NCI-H2227 (cell line): ENCODE data around the gene SVBP.

Experiments
- DNase-seq: peaks from one replicate; lab custom pipeline; 2025; ENCODE audit not compliant: unreplicated experiment; lab: John Stamatoyannopoulos, UW

SVBP gene

GRCh38 chr1:42806593-42806992, 10.6 kb downstream of the SVBP start:
- no peak for DNase-seq

- no peak for DNase-seq
Observed at GRCh38 chr1:42806171-42806570, 11.0 kb downstream of the SVBP start.

GRCh38 chr1:42801832-42802473, 15.2 kb downstream of the SVBP start:
- DNase-seq, result no peak

- no peak for DNase-seq
Observed at GRCh38 chr1:42797979-42798378, 19.2 kb downstream of the SVBP start.

GRCh38 chr1:42797414-42797813, 19.8 kb downstream of the SVBP start:
- no peak for DNase-seq

- DNase-seq, result no peak
Observed at GRCh38 chr1:42793824-42794223, 23.4 kb downstream of the SVBP start.

GRCh38 chr1:42788021-42788420, 29.2 kb downstream of the SVBP start:
- no peak for DNase-seq

GRCh38 chr1:42786097-42786496, 31.1 kb downstream of the SVBP start:
- no peak for DNase-seq

- no peak for DNase-seq
Observed at GRCh38 chr1:42784946-42785693, 32.1 kb downstream of the SVBP start, which contains the start of gene TMEM269. TSS of gene TMEM269 (plus strand) at chr1:42784991. CDS start at chr1:42789894, 4,903 bp downstream.

GRCh38 chr1:42784547-42784945, 32.7 kb downstream of the SVBP start:
- DNase-seq, result no peak

- no peak for DNase-seq
Observed at GRCh38 chr1:42783092-42783491, 34.1 kb downstream of the SVBP start.

GRCh38 chr1:42780176-42780575, 37.0 kb downstream of the SVBP start:
- DNase-seq, result no peak

GRCh38 chr1:42779725-42780124, 37.5 kb downstream of the SVBP start:
- no peak for DNase-seq

GRCh38 chr1:42777852-42778251, 39.3 kb downstream of the SVBP start:
- DNase-seq, result peak; percentile 50

- no peak for DNase-seq
Observed at GRCh38 chr1:42776502-42776901, 40.7 kb downstream of the SVBP start.

- DNase-seq, result no peak
Observed at GRCh38 chr1:42774928-42775526, 42.2 kb downstream of the SVBP start.

- DNase-seq, result no peak
Observed at GRCh38 chr1:42773420-42773819, 43.8 kb downstream of the SVBP start.

- no peak for DNase-seq
Observed at GRCh38 chr1:42769811-42770210, 47.4 kb downstream of the SVBP start.

- no peak for DNase-seq
Observed at GRCh38 chr1:42768172-42768571, 49.0 kb downstream of the SVBP start.

GRCh38 chr1:42767510-42768000, 49.6 kb downstream of the SVBP start:
- DNase-seq, result peak; percentile 67

- DNase-seq, result peak; percentile 100
Observed at GRCh38 chr1:42766741-42767509, 50.3 kb downstream of the SVBP start, which contains the start of the genes C1orf50 and P3H1. TSS of gene C1orf50 (plus strand) at chr1:42767249. CDS start at chr1:42767312, 63 bp downstream. TSS of gene P3H1 (minus strand) at chr1:42767028. CDS start at chr1:42766971, 57 bp downstream.
